Esophagus squamous epithelium (tissue), 4 donors: Measurements from ENCODE around the gene FOXI1.

Experiments
- POLR2A ChIP-seq, 4 donors: fragments of 450-650 bp; IDR thresholded peaks; one replicate each; pipeline ENCODE4 v1.6.1; 2017; ENCODE audit warnings: antibody characterized with exemption in 4 of 4, mild to moderate bottlenecking in 4 of 4, moderate library complexity in 3 of 4
- TF ChIP-seq, protein P1 (sequence below), 6 experiments: fragments of 450-650 bp in 4 of 6; fragments of 200-600 bp in 2 of 6; sonication (generic) in 2 of 6; IDR thresholded peaks; one replicate each; pipeline ENCODE4 v1.5.1; 2016 to 2019; ENCODE audit warnings: antibody characterized with exemption in 6 of 6, mild to moderate bottlenecking in 4 of 6, moderate library complexity in 4 of 6

DNA sequence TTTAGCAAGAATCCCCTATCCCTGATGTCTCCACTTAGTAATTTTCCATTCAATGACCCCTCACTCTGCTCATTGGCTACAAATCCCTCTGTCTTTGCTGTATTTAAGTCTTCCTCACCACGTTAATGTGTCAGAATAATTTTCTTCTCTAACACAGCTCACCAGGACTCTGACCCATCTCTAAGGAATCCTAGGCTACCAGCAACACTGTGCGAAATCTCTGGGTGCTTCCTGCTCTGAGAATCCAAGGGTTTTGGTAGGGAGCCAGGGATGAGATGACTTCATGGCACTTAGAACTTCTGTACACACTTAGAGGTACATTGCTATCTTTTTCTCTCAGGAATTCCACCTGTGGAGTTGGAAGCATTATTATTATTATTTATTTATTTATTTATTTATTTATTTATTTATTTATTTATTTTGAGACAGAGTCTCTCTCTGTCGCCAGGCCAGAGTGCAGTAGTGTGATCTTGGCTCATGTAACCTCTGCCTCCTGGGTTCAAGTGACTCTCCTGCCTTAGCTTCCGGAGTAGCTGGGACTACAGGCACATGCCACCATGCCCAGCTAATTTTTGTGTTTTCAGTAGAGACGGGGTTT is 53.5 kb downstream of the FOXI1 start:
- TF ChIP-seq, protein P1, sequence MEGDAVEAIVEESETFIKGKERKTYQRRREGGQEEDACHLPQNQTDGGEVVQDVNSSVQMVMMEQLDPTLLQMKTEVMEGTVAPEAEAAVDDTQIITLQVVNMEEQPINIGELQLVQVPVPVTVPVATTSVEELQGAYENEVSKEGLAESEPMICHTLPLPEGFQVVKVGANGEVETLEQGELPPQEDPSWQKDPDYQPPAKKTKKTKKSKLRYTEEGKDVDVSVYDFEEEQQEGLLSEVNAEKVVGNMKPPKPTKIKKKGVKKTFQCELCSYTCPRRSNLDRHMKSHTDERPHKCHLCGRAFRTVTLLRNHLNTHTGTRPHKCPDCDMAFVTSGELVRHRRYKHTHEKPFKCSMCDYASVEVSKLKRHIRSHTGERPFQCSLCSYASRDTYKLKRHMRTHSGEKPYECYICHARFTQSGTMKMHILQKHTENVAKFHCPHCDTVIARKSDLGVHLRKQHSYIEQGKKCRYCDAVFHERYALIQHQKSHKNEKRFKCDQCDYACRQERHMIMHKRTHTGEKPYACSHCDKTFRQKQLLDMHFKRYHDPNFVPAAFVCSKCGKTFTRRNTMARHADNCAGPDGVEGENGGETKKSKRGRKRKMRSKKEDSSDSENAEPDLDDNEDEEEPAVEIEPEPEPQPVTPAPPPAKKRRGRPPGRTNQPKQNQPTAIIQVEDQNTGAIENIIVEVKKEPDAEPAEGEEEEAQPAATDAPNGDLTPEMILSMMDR (IDR thresholded peaks at IDR 0.05): no peak
- TF ChIP-seq POLR2A (IDR thresholded peaks at IDR 0.05): no peak
